Activated B cell treated with CpG ODN at 0.5 μM for 24 hours (primary cell): ENCODE results near the gene ZSCAN26. TPM values are rescaled to one million over a fixed set of nuclear protein-coding genes. Genes with fewer than 3 reads are reported as not detected.

Source experiments
- ATAC-seq: fragments of 200-7000 bp; cut with Tn5 transposase; one replicate; pipeline ENCODE4 v1.10.0; 2021; ENCODE audit warnings: low read depth, mild to moderate bottlenecking, moderate library complexity
- CTCF ChIA-PET: fragments of 350-600 bp; sonication (Branson Sonifier 250); formaldehyde crosslinking; loops from one replicate; lab custom pipeline; 2021; ENCODE audit warnings: antibody characterized with exemption; lab: Charles Lee
- POLR2A ChIA-PET: fragments of 350-600 bp; sonication (Branson Sonifier 250); formaldehyde crosslinking; loops from one replicate; lab custom pipeline; 2021; ENCODE audit warnings: antibody characterized with exemption; lab: Charles Lee
- DNase-seq: peaks from one replicate; pipeline ENCODE4 v3.0.0; 2022
- H3K27ac Mint-ChIP-seq: one replicate; pipeline ENCODE4 v1.8.0; 2020; ENCODE audit warnings: mixed read lengths
- H3K27me3 Mint-ChIP-seq: one replicate; pipeline ENCODE4 v1.8.0; 2021; ENCODE audit warnings: mixed read lengths
- H3K36me3 Mint-ChIP-seq: one replicate; pipeline ENCODE4 v1.8.0; 2021; ENCODE audit warnings: low read depth, mixed read lengths
- H3K4me1 Mint-ChIP-seq: one replicate; pipeline ENCODE4 v1.8.0; 2021; ENCODE audit warnings: mixed read lengths
- H3K4me3 Mint-ChIP-seq: one replicate; pipeline ENCODE4 v1.8.0; 2020; ENCODE audit warnings: mild to moderate bottlenecking, mixed read lengths
- H3K9me3 Mint-ChIP-seq: one replicate; pipeline ENCODE4 v1.8.0; 2020; ENCODE audit warnings: mixed read lengths
- intact Hi-C: fragments of 100-400 bp; cut with micrococcal nuclease; formaldehyde crosslinking; loops from one replicate; pipeline ENCODE4 v1.15.1; 2024
- total RNA-seq: library from RNA; stranded (reverse); gene quantifications from 2 replicates; pipeline ENCODE4 v1.2.3, GENCODE V29; 2022
- TF ChIP-seq, protein P1 (sequence below): fragments of 200-600 bp; IDR thresholded peaks from one replicate; pipeline ENCODE4 v1.8.0; 2022; ENCODE audit warnings: antibody characterized with exemption, mild to moderate bottlenecking

The ZSCAN26 gene
- total RNA-seq, 1 donor from 2014 or later: 16.0 TPM

DNA sequence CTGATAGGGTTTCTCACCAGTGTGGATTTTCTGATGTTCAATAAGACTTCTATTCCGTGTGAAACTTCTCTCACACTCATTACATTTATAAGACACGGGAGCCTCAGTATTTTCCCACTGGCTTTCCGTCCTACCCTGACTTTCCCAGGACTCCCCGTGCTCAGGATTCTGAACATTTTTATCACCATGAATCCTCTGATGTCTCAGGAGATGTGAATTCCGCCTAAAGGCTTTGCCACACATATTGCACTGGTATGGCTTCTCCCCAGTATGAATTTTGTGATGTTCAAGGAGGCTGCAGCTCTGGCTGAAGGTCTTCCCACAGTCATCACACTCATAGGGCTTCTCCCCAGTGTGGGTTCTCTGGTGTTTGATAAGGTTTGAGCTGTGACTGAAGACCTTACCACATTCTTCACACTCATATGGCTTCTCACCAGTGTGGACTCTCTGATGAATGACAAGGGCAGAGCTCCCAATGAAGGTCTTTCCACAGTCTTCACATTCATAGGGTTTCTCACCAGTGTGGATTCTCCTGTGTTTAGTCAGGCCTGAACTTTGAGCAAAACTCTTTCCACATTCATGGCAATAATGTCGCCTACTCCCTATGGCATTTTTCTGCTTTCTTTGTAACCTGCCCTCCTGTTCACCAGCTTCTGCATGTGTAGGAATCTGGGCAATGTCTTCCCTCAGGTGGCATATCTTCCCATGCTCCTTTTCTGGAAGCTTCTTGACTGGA, 21.6 kb upstream of the ZSCAN26 start:
- Mint-ChIP-seq H3K4me3 (no peak overlapping the region), H3K4me1 (peaks cover 10% of the 10 kb centered on the region), H3K9me3 (no peaks in the 10 kb centered on the region), H3K27me3 (no peaks in the 10 kb centered on the region), H3K27ac (no peak overlapping the region), H3K36me3 (peaks cover 60% of the 10 kb centered on the region)
- no peak for ATAC-seq
- TF ChIP-seq, protein P1, sequence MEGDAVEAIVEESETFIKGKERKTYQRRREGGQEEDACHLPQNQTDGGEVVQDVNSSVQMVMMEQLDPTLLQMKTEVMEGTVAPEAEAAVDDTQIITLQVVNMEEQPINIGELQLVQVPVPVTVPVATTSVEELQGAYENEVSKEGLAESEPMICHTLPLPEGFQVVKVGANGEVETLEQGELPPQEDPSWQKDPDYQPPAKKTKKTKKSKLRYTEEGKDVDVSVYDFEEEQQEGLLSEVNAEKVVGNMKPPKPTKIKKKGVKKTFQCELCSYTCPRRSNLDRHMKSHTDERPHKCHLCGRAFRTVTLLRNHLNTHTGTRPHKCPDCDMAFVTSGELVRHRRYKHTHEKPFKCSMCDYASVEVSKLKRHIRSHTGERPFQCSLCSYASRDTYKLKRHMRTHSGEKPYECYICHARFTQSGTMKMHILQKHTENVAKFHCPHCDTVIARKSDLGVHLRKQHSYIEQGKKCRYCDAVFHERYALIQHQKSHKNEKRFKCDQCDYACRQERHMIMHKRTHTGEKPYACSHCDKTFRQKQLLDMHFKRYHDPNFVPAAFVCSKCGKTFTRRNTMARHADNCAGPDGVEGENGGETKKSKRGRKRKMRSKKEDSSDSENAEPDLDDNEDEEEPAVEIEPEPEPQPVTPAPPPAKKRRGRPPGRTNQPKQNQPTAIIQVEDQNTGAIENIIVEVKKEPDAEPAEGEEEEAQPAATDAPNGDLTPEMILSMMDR: no peak
- DNase-seq: no peak
- ChIA-PET CTCF (no interaction called here), POLR2A (no interaction called here)
- intact Hi-C loops: no loop called here

DNA sequence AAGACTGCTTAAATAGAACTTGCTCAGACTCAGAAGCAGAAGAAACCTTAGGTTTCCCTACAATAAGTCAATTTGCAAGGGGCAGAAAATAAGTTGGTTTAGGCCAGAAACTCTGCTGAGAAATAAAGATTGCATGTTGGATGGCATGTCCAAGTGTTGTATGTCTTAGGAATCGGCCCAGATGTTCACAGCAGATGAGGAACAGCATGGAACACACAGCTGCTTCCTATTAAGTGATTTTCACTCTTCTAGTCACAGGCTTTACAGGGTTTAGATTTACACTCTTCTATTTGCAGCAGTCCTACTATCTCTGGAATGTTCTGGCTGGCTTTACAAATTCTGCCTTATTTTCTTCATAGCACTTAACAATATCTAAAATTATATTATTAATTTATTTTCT, 18.0 kb upstream of the ZSCAN26 start:
- no peak overlapping the region for H3K4me3 Mint-ChIP-seq
- no peak for ATAC-seq
- peaks cover 30% of the 10 kb centered on the region for H3K4me1 Mint-ChIP-seq
- DNase-seq: no peak
- TF ChIP-seq, protein P1: no peak
- no peaks in the 10 kb centered on the region for H3K27me3 Mint-ChIP-seq
- no peaks in the 10 kb centered on the region for H3K9me3 Mint-ChIP-seq
- POLR2A ChIA-PET: no interaction called here
- no peak overlapping the region for H3K27ac Mint-ChIP-seq
- intact Hi-C loops: no loop called here
- CTCF ChIA-PET: no interaction called here
- peaks cover 60% of the 10 kb centered on the region for H3K36me3 Mint-ChIP-seq

DNA sequence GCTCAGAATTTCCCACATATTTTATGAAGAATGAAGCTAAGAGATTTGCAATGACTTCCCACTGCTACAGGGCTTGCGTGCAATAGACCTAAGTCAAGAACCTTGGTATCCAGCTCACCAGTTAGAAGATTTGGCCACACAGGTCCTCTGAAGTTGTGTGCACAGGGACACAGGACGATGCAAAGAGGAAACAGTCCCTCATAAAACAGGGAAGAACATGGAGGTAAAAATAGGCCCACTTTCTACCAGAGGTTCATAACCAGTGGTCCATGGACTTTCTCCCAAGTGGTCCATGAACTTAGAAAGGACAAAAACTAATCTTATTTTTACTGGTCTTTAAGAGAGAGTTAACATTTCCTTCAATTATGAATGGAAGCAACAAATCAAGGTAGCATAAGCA, 16.2 kb upstream of the ZSCAN26 start:
- Mint-ChIP-seq H3K27ac (no peak overlapping the region), H3K36me3 (peaks cover 41% of the 10 kb centered on the region), H3K4me1 (peaks cover 30% of the 10 kb centered on the region), H3K4me3 (peak overlapping the region; percentile 78), H3K27me3 (no peaks in the 10 kb centered on the region), H3K9me3 (no peaks in the 10 kb centered on the region)
- DNase-seq (no peak), ATAC-seq (no peak)
- CTCF ChIA-PET: no interaction called here
- intact Hi-C loops: no loop called here
- POLR2A ChIA-PET: interaction anchor here (0.9 to 1.3 kb wide), 2 partner anchors 17 to 133 kb away, joined by 3 to 4 read pairs; no protein-coding TSS in a partner anchor
- TF ChIP-seq, protein P1: no peak

GRCh38 chr6:28251661-28252008, 15.3 kb upstream of the ZSCAN26 start:
- intact Hi-C loops: loop anchor here (1.0 to 2.0 kb wide), 8 partner anchors 16 to 148 kb away; partner anchors contain the start of genes PGBD1, ZKSCAN8, ZSCAN12 and ZSCAN16
- CTCF ChIA-PET: interaction anchor here (1.1 to 1.9 kb wide), 3 partner anchors 16 to 147 kb away, joined by 3 to 8 read pairs (median 8); partner anchors contain the start of gene ZSCAN26
- Mint-ChIP-seq H3K27ac (peak overlapping the region; percentile 80), H3K4me1 (peaks cover 30% of the 10 kb centered on the region), H3K36me3 (peaks cover 32% of the 10 kb centered on the region), H3K9me3 (no peaks in the 10 kb centered on the region), H3K4me3 (peak overlapping the region; percentile 95), H3K27me3 (peaks cover 2% of the 10 kb centered on the region)
- POLR2A ChIA-PET: interaction anchor here (0.6 to 3.8 kb wide), 12 partner anchors 12 to 993 kb away, joined by 3 to 63 read pairs (median 7); partner anchors contain the start of genes ZKSCAN8, ZNF165, ZSCAN12 and ZSCAN16
- DNase-seq: no peak
- TF ChIP-seq, protein P1: no peak
- peak; percentile 64 for ATAC-seq
